HG03575 (cell line): ENCODE results near the gene OR2G3.

Experiments
- ATAC-seq: cut with Tn5 transposase; IDR thresholded peaks from one replicate; pipeline ENCODE4 v1.9.1; 2021; ENCODE audit not compliant: unreplicated experiment, insufficient number of reproducible peaks, low FRiP score; ENCODE audit errors: extremely low read depth

OR2G3 gene

GRCh38 chr1:247605286-247605685 lies at the start of gene OR2G3:
TSS of gene OR2G3 (plus strand) at chr1:247605586. CDS start at chr1:247605586, 0 bp downstream.
- no peak for ATAC-seq

- no peak for ATAC-seq
Observed at GRCh38 chr1:247557926-247558674, 47.3 kb upstream of the OR2G3 start.

- no peak for ATAC-seq
Observed at GRCh38 chr1:247561711-247562110, 43.7 kb upstream of the OR2G3 start.

- ATAC-seq = no peak
Observed at GRCh38 chr1:247562198-247562597, 43.2 kb upstream of the OR2G3 start.

GRCh38 chr1:247574236-247574635 lies 31.1 kb upstream of the OR2G3 start:
- no peak for ATAC-seq

GRCh38 chr1:247574664-247575063 lies 30.7 kb upstream of the OR2G3 start:
- ATAC-seq = no peak

- ATAC-seq = no peak
Observed at GRCh38 chr1:247576514-247576913, 28.9 kb upstream of the OR2G3 start.

GRCh38 chr1:247578946-247579460 lies 26.4 kb upstream of the OR2G3 start:
- ATAC-seq = no peak

GRCh38 chr1:247588060-247588459 lies 17.3 kb upstream of the OR2G3 start, which contains the start of gene OR2G2:
TSS of gene OR2G2 (plus strand) at chr1:247588360. CDS start at chr1:247588360, 0 bp downstream.
- ATAC-seq = no peak

GRCh38 chr1:247613405-247613804 lies 8.0 kb downstream of the OR2G3 start:
- no peak for ATAC-seq

- ATAC-seq = no peak
Observed at GRCh38 chr1:247614625-247615024, 9.2 kb downstream of the OR2G3 start.

GRCh38 chr1:247627951-247628350 lies 22.6 kb downstream of the OR2G3 start:
- ATAC-seq = no peak

GRCh38 chr1:247638011-247638410 lies 32.6 kb downstream of the OR2G3 start:
- no peak for ATAC-seq

GRCh38 chr1:247638781-247639180 lies 33.4 kb downstream of the OR2G3 start:
- ATAC-seq = no peak

- ATAC-seq = no peak
Observed at GRCh38 chr1:247639381-247639981, 34.1 kb downstream of the OR2G3 start.

GRCh38 chr1:247642742-247643141 lies 37.4 kb downstream of the OR2G3 start:
- ATAC-seq = no peak

- ATAC-seq = no peak
Observed at GRCh38 chr1:247646867-247647266, 41.5 kb downstream of the OR2G3 start.

- ATAC-seq = no peak
Observed at GRCh38 chr1:247647864-247648263, 42.5 kb downstream of the OR2G3 start.

GRCh38 chr1:247653040-247653439 lies 47.7 kb downstream of the OR2G3 start:
- no peak for ATAC-seq
